GM18507 (cell line): ENCODE results near the gene TWF1.
"Not testable (repeated sequence)": the region's sequence is repeated elsewhere in the genome, so short reads cannot be mapped to it uniquely, and the experiment has no call there.

ENCODE experiments used
- DNase-seq: peaks from one replicate; pipeline ENCODE4 v3.0.0; 2011; ENCODE audit warnings: low read depth; ENCODE audit not compliant: insufficient read length; ENCODE audit errors: extremely low spot score
- FAIRE-seq: peaks from 2 replicates; lab custom pipeline; 2011; peaks lifted over from hg19 to GRCh38; lab: Jason Lieb, UNC

The TWF1 gene

DNA sequence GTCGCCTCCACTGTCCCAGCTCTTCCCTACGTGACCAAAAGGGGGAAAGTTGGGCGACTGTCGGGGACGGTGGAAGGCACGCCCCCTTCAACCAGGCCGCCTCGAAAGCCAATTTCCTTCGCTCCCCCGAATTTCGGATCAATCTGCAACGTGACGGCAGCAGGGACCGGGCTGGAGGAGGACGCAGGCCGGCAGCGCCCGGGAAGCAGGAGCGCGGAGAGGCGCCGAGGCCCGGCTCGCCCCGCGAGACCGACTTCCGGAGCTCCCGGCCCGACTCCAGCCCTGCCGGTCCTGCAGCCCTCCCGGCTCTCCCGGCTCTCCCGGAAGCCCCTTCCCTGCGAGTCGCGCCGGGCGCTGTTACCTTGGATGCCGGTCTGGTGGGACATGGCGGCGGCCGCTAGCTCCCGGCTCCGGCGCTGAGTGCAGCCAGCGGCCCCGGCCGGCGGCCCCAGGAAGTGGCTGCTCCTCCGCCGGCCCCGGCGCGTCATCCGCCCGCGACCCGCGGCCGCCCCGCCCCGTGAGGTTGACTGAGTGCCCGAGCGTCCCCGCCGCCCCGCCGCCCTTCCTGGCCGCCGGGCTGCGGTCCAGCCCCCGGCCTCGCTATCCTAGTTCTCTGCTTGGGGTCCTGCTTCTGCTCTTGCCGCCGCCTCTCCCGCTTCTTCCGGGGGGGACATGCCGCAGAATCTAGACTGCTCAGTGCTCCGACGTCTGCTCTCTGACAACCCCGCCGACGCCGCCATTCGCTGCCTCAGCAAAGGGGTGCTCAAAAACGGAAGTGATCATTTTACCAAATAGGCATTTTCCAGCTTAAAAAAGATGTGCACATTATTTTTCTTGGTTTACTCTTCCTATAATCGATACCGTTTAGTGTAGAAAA is at the start of gene TWF1:
TWF1 (minus strand) TSS at position 458 of the 877 bp plus-strand sequence; CDS start at position 386, 72 bp downstream.
- DNase-seq (peak; percentile 72), FAIRE-seq (peak; percentile 86)

- no peak for FAIRE-seq
- no peak for DNase-seq
These were observed 46.6 kb upstream of the TWF1 start for GRCh38 chr12:43852744-43853143.

DNA sequence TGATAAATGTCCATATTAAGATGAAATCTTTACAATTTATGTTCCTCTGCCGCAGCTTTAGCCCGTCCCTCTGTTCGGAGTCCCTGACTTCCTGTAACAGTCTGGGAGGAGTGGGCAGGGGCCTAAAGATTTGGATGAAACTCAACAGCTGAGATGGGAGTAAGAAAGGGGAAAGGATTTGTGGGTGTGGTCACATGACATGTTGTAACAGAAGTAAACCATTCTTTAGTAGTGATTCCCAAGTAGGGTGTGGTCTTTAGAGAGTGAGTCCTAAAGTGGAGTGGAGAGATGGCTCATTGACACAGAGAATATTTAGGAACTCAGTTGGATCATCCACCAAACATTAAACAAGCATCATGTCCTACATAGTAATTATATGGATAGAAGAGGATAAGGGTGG is 42.7 kb upstream of the TWF1 start:
- DNase-seq (no peak), FAIRE-seq (no peak)

DNA sequence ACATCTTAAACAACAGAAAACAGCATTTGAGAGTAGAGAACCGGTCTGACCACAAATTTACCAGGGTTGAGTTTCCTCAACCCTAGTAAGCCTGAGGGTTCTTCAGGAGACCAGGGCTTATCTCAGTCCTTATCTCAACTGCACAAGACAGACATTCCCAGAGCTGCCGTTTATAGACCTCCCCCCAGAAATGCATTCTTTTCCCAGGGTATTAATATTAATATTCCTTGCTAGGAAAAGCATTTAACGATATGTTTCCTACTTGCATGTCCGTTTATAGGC is 42.0 kb upstream of the TWF1 start:
- no peak for DNase-seq
- no peak for FAIRE-seq

DNA sequence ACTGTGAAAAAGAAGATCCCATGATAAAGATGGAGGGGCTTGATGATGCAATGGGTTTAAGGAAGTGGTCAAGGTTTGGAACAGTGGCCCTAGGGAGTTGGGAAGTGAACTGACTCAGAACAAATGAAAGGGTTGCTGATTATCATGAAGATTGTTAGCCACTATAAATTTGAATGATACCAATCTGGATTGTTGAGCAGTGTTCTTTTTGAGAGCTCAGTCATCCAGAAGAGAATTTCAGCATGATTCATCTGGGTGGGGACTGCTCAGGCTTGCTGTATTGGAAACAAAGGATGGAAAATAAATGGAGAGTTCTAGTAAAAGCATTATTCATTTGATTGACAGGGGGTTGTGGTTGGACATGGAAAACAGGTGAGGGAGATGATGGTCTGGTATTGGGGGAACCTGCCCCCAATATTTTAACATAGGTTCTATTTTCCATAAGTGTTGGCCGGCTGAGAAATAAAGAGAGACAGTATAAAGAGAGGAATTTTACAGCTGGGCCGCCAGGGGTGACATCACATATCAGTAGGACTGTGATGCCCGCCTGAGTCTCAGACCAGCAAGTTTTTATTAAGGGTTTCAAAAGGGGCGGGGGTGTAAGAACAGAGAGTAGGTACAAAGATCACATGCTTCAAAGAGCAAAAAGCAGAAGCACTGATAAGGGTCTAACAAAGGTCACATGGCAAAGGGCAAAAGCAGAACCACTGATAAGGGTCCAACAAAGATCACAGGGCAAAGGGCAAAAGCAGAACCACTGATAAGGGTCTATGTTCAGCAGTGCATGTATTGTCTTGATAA is 41.5 kb upstream of the TWF1 start:
- not testable (repeated sequence) for DNase-seq, FAIRE-seq

DNA sequence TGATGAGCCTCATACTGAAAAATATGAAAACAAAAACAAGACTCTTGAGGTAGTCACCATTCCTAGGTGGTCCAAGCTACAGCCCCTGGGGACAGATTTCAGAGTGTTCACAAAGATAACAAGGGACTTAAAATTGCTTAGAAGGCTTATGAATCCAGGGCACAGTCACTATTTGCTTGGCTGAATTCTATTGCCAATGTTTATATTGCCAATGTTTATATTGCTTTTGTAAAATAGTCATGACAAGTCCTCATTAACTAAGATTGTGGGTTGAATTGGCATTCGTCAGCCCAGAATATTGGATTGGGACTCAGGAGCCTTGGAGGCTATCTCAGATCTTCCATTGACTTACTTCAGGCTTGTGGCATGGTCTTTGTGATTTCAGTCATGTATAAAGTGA is 36.1 kb upstream of the TWF1 start:
- DNase-seq (no peak), FAIRE-seq (no peak)

- no peak for DNase-seq
- FAIRE-seq: no peak
These were observed 35.1 kb upstream of the TWF1 start for GRCh38 chr12:43841253-43841652.

- FAIRE-seq: no peak
These were observed 34.2 kb upstream of the TWF1 start for GRCh38 chr12:43840338-43840737.

GRCh38 chr12:43836475-43836989 is 30.4 kb upstream of the TWF1 start:
- FAIRE-seq (peak; percentile 18), DNase-seq (no peak)

More at GRCh38 chr12:43840338-43840737, 34.2 kb upstream of the TWF1 start:
- DNase-seq: no peak

DNA sequence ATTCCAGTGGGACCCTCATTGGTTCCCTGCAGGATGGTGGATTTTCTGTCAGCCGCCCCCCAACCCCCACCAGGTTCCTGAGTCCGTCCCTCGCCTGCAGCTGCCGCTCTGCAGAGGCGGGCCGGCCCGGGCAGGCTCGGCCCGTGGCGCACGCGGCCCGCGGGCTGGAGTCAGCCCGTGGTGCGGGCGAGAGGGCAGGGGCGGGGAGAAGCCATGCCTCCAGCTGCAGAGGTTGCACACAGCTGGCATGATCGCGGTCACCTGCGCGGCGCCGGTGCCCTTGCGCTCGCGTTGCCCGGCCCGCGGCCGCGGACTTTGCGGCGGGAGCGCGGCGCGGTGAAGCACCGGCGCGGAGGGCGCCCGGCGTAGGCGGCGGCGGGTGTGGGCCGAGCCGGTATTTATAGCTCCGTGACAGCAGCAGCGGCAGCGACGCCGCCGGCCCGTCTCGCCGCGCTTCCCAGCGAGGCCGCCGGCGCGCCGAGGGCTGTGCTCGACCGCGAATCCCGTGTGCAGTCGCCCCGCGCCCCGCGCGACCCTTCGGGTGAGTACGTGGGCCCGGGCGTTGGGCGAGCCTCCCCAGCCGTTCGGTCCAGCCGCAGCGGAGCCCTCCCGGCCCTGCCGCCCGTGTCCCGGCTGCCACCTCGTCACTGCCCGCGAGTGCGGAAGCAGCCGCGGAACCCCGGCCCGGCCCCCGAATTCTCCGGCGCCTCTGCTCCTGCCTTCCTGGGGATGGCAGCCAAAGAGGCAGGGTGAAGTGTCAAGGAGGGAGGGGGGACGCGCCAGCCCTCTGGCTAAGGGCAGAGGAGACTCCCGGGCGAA is 29.7 kb upstream of the TWF1 start, which contains the start of gene TMEM117:
TMEM117 (plus strand) TSS at position 426 of the 819 bp plus-strand sequence.
- FAIRE-seq: no peak
- DNase-seq: peak; percentile 46

DNA sequence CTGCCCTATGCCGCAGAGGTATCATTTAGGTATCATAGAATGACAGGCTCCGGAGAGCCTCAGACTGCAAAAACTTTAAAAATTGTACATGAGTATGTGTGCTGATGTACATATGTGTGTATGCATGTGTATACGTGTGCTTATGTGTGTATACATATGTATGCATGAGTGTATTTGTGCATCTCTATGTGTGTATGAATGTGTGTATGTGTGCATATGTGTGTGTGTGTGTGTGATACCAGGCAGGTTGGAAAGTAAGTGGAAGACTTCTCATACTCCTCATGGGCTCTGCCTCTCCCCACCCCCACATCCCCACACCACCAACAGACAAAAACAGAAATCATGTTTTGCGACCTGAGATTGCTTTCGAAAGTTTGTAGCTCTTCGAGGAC is 29.1 kb upstream of the TWF1 start:
- FAIRE-seq (no peak), DNase-seq (no peak)

GRCh38 chr12:43832463-43833168 is 26.5 kb upstream of the TWF1 start:
- no peak for DNase-seq
- FAIRE-seq: no peak

DNA sequence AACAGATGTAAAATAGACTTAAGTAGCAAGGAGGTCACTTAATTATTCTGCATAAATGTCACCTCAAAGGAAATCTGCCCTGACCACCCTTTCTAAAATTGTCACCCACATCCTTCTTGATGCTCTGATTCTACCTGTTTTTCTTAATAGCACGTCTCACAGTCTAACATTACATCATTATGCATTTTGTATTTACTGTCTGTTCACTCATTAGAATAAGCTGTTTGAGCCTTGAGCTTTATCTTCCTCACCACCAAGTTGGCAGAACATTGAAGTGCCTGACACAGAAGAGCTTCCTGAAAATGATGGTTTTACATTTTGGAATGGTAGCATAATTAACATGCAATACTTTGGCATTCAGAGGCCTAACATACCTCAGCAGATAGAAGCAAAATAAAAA is 21.0 kb upstream of the TWF1 start:
- no peak for DNase-seq
- no peak for FAIRE-seq

DNA sequence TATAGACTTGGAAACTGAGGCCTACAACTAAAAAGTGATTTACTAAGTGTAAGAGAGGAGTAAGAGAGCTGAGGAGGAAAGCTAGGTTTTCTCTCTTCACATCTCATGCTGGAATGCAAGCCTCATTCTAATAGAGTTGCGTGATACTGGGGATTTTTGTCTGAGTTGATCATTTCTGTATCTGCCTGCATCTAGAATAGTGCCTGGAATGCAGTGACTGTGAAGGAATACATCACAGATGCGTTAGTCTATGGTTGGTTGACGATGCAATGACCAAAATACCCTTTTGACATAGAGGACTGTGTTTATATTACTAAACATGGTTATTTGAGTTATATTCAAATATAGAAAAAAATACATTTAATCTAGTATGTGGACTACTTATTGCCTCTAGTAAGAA is 20.6 kb upstream of the TWF1 start:
- DNase-seq: no peak
- no peak for FAIRE-seq

- DNase-seq: no peak
- FAIRE-seq: no peak
These were observed 18.2 kb upstream of the TWF1 start for GRCh38 chr12:43824207-43824775.

DNA sequence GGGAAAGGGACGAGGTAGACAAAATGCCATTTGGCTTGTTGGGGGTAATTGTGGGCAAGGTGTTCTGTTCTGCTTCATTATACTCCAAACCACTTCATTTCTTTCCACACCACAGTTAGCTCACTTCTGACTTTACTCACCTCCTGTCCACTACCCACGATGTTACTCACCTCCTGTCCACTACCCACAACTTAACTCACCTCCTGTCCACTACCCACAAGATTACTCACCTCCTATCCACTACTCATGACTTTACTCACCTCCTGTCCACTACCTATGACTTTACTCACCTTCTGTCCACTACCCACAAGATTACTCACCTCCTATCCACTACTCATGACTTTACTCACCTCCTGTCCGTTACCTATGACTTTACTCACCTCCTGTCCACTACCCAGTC is 10.1 kb upstream of the TWF1 start:
- FAIRE-seq (no peak), DNase-seq (no peak)

GRCh38 chr12:43815416-43815815 is 9.3 kb upstream of the TWF1 start:
- FAIRE-seq (no peak), DNase-seq (no peak)

GRCh38 chr12:43812926-43813325 is 6.8 kb upstream of the TWF1 start:
- FAIRE-seq: no peak
- no peak for DNase-seq

GRCh38 chr12:43812057-43812456 is 5.9 kb upstream of the TWF1 start:
- DNase-seq: no peak
- no peak for FAIRE-seq
